GM19099 (cell line): ENCODE data around the gene ADNP2.

Experiments used
- POLR2A ChIP-seq: IDR thresholded peaks from 3 replicates; pipeline ENCODE4 v1.6.1; 2011; ENCODE audit warnings: low read depth; ENCODE audit not compliant: insufficient read length; ENCODE audit errors: extremely low read depth

Gene ADNP2

DNA sequence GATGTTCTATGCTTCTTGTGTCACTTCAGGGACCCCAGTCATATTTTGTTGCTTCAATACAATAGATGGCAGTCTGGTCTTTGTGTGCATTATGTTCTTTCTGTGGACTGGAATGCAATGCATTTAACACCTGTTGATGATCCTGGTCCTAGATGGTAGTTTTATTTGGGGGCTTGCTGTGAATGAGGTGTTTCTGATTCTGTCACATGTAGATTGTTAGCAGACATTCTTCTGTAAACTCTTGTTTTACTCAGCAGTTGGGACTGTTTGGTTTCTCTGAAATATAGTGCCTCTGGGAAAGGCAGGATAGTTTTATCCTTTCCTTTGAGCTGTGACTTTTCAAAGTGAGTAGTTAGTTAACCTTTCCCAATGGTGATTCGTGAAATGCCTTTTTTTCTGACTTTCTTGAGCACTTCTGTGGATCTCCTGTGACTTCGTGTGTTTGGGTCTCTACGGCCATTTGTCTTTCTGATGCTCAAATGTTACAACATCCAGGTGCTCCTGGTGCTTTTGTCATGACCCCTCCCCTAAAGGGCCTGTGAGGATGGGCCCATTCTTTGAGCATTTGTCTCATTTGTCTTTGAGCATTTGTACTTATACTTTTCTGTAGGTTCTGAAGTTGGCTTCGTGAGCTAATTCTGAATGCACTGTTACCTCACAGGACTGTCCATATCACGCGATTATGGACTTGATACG, 20.8 kb downstream of the ADNP2 start:
- no peak for TF ChIP-seq POLR2A

DNA sequence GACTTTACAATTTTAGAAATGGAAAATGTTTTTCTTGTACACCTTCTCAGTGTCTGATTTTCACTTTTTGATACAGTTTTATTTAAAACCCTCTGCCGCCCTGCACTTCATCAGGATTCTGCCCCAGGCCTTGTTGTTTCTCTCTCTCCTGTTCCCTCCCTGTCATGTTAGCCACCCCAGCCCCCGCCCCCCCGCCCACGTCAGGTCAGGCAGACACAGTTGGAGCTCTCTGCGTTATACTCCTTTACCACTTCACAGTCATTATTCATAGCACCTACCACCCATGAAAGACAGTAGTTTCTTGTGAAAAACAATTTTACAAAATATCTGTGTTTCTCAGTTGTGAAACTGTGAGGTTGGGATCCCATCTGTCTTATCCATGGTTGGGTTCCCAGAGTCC, 21.5 kb downstream of the ADNP2 start:
- TF ChIP-seq POLR2A = no peak

- TF ChIP-seq POLR2A = no peak
Observed at GRCh38 chr18:80132180-80132812, 23.2 kb downstream of the ADNP2 start.

DNA sequence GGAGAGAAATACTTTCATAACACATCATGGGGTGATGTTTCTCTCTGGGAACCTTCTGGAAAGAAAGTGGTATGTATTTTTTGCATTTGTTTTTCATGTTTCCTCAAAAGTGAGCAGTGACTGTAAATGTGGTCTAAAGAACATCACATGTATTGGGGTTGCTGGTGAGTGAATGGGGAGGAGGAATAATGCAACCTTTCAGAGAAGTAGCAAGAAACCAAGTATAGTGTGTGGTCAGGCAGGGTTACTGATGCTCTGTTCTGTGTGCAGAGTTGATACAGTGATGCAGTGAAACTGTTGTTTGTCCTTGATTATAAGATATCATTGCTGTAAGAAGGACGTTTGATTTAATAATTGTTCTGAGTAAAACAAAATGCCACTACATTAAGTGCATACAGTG, 24.1 kb downstream of the ADNP2 start:
- no peak for TF ChIP-seq POLR2A

- no peak for TF ChIP-seq POLR2A
Observed at GRCh38 chr18:80135136-80135535, 26.1 kb downstream of the ADNP2 start.

GRCh38 chr18:80136679-80137078, 27.6 kb downstream of the ADNP2 start:
- TF ChIP-seq POLR2A = no peak

DNA sequence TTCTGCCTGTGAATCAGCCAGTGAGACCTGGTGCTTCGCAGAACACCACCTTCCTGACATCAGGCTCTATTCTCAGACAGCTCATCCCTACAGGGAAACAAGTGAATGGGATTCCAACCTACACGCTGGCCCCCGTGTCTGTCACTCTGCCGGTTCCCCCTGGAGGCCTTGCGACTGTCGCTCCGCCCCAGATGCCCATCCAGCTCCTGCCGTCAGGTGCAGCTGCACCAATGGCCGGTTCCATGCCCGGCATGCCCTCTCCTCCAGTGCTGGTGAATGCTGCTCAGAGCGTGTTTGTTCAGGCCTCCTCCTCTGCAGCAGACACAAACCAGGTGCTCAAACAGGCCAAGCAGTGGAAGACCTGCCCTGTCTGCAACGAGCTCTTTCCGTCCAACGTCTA, 28.1 kb downstream of the ADNP2 start:
- TF ChIP-seq POLR2A = no peak

DNA sequence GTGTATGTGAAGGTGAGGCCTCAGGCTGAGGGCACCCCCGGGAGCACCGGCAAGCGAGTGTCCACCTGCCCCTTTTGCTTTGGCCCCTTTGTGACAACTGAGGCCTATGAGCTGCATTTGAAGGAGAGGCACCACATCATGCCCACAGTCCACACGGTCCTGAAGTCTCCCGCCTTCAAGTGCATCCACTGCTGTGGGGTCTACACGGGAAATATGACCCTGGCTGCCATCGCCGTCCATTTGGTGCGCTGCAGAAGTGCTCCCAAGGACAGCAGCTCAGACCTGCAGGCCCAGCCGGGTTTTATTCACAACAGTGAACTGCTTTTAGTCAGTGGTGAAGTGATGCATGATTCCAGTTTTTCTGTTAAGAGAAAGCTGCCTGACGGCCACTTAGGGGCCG, 28.9 kb downstream of the ADNP2 start:
- TF ChIP-seq POLR2A = no peak

DNA sequence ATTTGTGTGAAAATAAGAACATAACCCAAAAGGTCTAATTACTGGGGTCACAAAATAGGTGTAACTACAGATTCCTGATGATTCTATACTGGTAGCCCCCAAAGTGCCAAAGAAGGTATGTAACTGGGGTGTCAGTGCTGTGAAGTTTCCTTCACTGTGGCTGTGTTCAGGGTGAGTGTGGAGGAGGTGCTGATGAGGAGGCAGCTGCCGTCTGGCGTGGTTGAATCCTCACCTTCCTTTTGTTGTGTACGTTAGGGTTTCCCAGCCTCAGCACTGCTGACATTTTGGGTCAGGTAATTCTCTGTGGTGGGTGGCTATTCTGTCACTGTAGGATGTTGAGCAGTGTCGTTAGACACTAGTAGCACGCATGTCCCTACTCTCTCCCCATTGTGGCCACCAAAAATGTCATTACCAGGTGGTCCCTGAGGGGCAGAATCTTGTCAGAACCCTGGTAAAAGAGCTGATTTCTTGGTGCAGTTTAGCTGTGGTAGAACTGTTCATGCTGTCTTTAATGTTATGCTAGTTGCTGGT, 31.5 kb downstream of the ADNP2 start:
- no peak for TF ChIP-seq POLR2A

DNA sequence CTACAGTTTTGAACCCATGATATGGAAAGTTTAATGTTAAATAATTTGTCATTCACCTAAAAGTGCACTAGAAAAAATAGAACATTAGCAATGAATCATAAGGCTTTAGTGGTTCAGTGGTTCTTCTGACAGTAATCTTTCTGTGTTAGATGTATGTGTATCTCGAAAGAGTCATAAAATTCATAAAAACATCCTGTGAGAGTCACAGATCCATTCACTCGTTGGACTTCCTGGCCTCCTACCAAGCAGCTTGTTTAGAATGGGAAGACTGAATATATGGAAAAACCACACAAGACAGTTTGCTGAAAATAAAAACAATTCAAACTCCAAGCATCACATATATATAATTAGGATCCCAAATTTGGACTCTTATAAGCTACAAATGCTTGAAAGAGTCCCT, 34.8 kb downstream of the ADNP2 start:
- TF ChIP-seq POLR2A = no peak

DNA sequence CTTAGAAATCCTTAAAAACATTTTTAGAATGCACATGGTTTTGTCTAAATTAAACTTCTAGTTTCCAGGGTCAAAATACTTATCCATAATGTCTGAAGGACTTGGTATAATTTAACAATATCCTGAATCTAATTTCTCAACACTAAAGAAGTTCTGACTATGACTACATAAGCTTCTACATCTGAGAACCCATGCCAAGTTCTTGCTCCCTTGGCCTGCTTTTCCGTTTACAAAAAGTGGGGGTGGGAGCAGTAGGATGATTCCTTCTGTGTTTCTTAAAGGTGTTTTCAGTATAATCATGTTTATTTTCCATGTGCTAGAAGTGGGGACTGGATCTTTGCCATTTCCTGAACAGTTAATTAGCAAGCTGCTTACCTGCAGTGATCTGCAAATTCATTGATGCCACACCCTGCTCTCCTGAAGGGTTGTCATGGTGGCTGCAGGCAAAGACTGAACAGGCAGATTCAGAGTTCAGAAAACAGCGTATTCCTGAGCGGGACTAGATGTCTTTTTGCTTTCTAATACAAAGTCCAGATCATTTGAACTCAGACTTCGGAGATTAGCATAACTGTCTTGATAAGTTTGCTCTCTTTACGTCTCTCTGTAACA, 36.2 kb downstream of the ADNP2 start:
- no peak for TF ChIP-seq POLR2A

DNA sequence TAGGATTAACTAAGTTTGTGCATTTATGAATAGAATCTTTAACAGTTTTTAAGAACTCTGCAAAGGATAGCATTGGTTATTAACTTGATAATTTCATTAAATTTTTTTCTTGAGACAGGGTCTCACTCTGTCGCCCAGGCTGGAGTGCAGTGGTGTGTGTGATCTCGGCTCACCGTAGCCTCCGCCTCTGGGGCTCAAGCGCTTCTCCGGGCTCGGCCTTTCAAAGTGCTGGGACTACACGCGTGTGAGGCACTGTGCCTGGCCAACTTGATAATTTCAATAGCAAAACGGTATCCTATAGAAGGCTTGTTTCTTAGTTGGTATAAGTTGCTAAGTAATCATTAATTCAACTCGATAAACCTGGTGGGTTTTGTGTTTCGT, 38.0 kb downstream of the ADNP2 start:
- no peak for TF ChIP-seq POLR2A

GRCh38 chr18:80147418-80148325, 38.6 kb downstream of the ADNP2 start:
- peak; percentile 61 for TF ChIP-seq POLR2A

DNA sequence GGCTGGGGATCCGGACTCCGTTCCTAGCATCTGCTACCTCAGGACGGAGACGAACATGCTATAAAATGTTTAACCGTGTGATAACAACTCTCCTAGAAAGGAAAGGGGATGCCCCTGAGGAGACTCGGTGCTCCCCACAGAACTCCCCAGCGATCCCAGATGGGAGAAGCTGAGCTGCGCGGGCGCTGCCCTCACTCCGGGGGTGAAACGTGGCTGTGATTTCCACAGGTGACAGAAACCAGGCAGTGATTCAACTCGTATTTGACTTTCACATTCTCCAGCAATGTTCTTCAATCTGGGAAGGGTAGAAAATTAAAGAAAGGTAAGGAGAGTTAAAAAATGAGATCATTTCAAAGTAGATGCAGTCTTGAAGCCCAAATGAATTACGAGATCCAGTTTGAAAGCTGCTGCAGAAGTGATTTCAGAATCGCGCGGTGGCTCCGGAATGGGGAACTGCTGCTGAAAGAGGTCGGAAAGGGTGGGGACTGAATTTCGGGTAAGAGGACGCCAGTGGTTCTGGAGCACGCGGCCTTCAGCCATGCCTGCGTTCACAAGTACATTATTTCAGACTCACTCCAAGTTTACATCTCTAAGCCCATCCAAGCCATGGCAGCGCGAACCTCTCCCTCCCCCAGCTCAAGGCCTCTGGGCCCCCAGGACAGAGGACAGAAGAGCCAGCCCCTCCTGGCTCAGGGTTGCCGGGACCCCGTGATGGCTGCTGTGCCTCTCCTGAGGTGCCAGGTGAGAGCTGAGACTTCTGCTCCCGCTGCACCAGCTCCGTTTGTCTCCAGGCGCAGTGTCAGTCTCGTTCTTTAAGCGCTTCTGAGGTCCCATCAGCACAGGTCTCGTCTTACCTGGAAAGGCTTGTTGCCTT, 39.5 kb downstream of the ADNP2 start:
- TF ChIP-seq POLR2A = no peak
